ENCODE results near the gene TTBK2. TPM values are rescaled to one million over a fixed set of nuclear protein-coding genes. Genes with fewer than 3 reads are reported as not detected.

Gene TTBK2
- total RNA-seq, 2 donors from 2014 or later: 6.8 to 9.1 TPM

GRCh38 chr15:42760759-42761158 lies 159.8 kb downstream of the TTBK2 start:
- Histone ChIP-seq H3K9me3 (no peaks in the 10 kb centered on the region), H3K27me3 (no peaks in the 10 kb centered on the region), H3K9ac (ENCODE audit: low read depth in 2 of 2, low read length in 2 of 2) (no peak overlapping the region), H3K4me1 (no peaks in the 10 kb centered on the region), H3K36me3 (no peaks in the 10 kb centered on the region), H3K27ac (no peak overlapping the region), H3K4me3 (no peak overlapping the region)
- DNase-seq: no peak
- no peak for TF ChIP-seq CTCF (IDR thresholded peaks at IDR 0.05)
- intact Hi-C loops (cut with DNase I): no loop called here

- H3K36me3 ChIP-seq: no peaks in the 10 kb centered on the region
- intact Hi-C loops (cut with DNase I): no loop called here
- no peaks in the 10 kb centered on the region for H3K4me1 ChIP-seq
- no peaks in the 10 kb centered on the region for H3K27me3 ChIP-seq
- H3K9me3 ChIP-seq: no peaks in the 10 kb centered on the region
- TF ChIP-seq CTCF (IDR thresholded peaks at IDR 0.05): no peak
- no peak overlapping the region for H3K27ac ChIP-seq
- no peak for DNase-seq
- H3K9ac ChIP-seq (ENCODE audit: low read depth in 2 of 2, low read length in 2 of 2): no peak overlapping the region
- no peak overlapping the region for H3K4me3 ChIP-seq
Measured at GRCh38 chr15:42759093-42759492, 161.5 kb downstream of the TTBK2 start.

- no peaks in the 10 kb centered on the region for H3K9me3 ChIP-seq
- H3K27me3 ChIP-seq: no peaks in the 10 kb centered on the region
- H3K9ac ChIP-seq (ENCODE audit: low read depth in 2 of 2, low read length in 2 of 2): no peak overlapping the region
- intact Hi-C loops (cut with DNase I): no loop called here
- no peak overlapping the region for H3K4me3 ChIP-seq
- DNase-seq: no peak
- no peaks in the 10 kb centered on the region for H3K36me3 ChIP-seq
- no peak for TF ChIP-seq CTCF (IDR thresholded peaks at IDR 0.05)
- no peaks in the 10 kb centered on the region for H3K4me1 ChIP-seq
- H3K27ac ChIP-seq: no peak overlapping the region
Measured at GRCh38 chr15:42750306-42750705, 170.3 kb downstream of the TTBK2 start.

- H3K27ac ChIP-seq: no peak overlapping the region
- H3K27me3 ChIP-seq: no peaks in the 10 kb centered on the region
- no peak overlapping the region for H3K4me3 ChIP-seq
- intact Hi-C loops (cut with DNase I): no loop called here
- H3K9ac ChIP-seq (ENCODE audit: low read depth in 2 of 2, low read length in 2 of 2): no peak overlapping the region
- no peak for DNase-seq
- no peak for TF ChIP-seq CTCF (IDR thresholded peaks at IDR 0.05)
- no peaks in the 10 kb centered on the region for H3K36me3 ChIP-seq
- no peaks in the 10 kb centered on the region for H3K9me3 ChIP-seq
- H3K4me1 ChIP-seq: no peaks in the 10 kb centered on the region
Measured at GRCh38 chr15:42749266-42749665, 171.3 kb downstream of the TTBK2 start.

- no peaks in the 10 kb centered on the region for H3K9me3 ChIP-seq
- H3K27ac ChIP-seq: no peak overlapping the region
- no peak for DNase-seq
- no peaks in the 10 kb centered on the region for H3K36me3 ChIP-seq
- no peak overlapping the region for H3K4me3 ChIP-seq
- no peak for TF ChIP-seq CTCF (IDR thresholded peaks at IDR 0.05)
- H3K4me1 ChIP-seq: no peaks in the 10 kb centered on the region
- no peaks in the 10 kb centered on the region for H3K27me3 ChIP-seq
- no peak overlapping the region for H3K9ac ChIP-seq (ENCODE audit: low read depth in 2 of 2, low read length in 2 of 2)
- intact Hi-C loops (cut with DNase I): no loop called here
Measured at GRCh38 chr15:42744195-42744594, 176.4 kb downstream of the TTBK2 start.

GRCh38 chr15:42742149-42742548 lies 178.4 kb downstream of the TTBK2 start:
- no peak for TF ChIP-seq CTCF (IDR thresholded peaks at IDR 0.05)
- Histone ChIP-seq H3K4me1 (no peaks in the 10 kb centered on the region), H3K27me3 (no peaks in the 10 kb centered on the region), H3K9ac (ENCODE audit: low read depth in 2 of 2, low read length in 2 of 2) (no peak overlapping the region), H3K4me3 (no peak overlapping the region), H3K36me3 (no peaks in the 10 kb centered on the region), H3K9me3 (no peaks in the 10 kb centered on the region), H3K27ac (no peak overlapping the region)
- intact Hi-C loops (cut with DNase I): no loop called here
- no peak for DNase-seq
